ENCODE data around the gene COL4A6.
"Not testable (repeated sequence)": the region's sequence is repeated elsewhere in the genome, so short reads cannot be mapped to it uniquely, and the experiment has no call there.

The COL4A6 gene

GRCh38 chrX:108415891-108416290, 22.3 kb downstream of the COL4A6 start:
- in situ Hi-C loops (cut with MboI; ENCODE audit: low pct_unique_long_range_greater_than_20kb, low sequenced_read_pairs), result no loop called here
- DNase-seq, result no peak

GRCh38 chrX:108415146-108415545, 23.1 kb downstream of the COL4A6 start:
- DNase-seq, result no peak
- in situ Hi-C loops (cut with MboI; ENCODE audit: low pct_unique_long_range_greater_than_20kb, low sequenced_read_pairs), result no loop called here

GRCh38 chrX:108412783-108413182, 25.4 kb downstream of the COL4A6 start:
- no peak for DNase-seq
- in situ Hi-C loops (cut with MboI; ENCODE audit: low pct_unique_long_range_greater_than_20kb, low sequenced_read_pairs), result no loop called here

GRCh38 chrX:108399418-108400165, 38.6 kb downstream of the COL4A6 start:
- in situ Hi-C loops (cut with MboI; ENCODE audit: low pct_unique_long_range_greater_than_20kb, low sequenced_read_pairs), result no loop called here
- no peak for DNase-seq

GRCh38 chrX:108397627-108398391, 40.4 kb downstream of the COL4A6 start:
- in situ Hi-C loops (cut with MboI; ENCODE audit: low pct_unique_long_range_greater_than_20kb, low sequenced_read_pairs), result no loop called here
- DNase-seq, result no peak

GRCh38 chrX:108396986-108397385, 41.2 kb downstream of the COL4A6 start:
- DNase-seq, result no peak
- in situ Hi-C loops (cut with MboI; ENCODE audit: low pct_unique_long_range_greater_than_20kb, low sequenced_read_pairs), result no loop called here

- DNase-seq, result no peak
Observed at GRCh38 chrX:108396188-108396891, 41.9 kb downstream of the COL4A6 start.

GRCh38 chrX:108390976-108391717, 47.1 kb downstream of the COL4A6 start:
- DNase-seq, result not testable (repeated sequence)

More at GRCh38 chrX:108396188-108396891, 41.9 kb downstream of the COL4A6 start:
- in situ Hi-C loops (cut with MboI; ENCODE audit: low pct_unique_long_range_greater_than_20kb, low sequenced_read_pairs), result no loop called here

GRCh38 chrX:108384783-108385182, 53.4 kb downstream of the COL4A6 start:
- no peak for DNase-seq
- in situ Hi-C loops (cut with MboI; ENCODE audit: low pct_unique_long_range_greater_than_20kb, low sequenced_read_pairs), result no loop called here

More at GRCh38 chrX:108390976-108391717, 47.1 kb downstream of the COL4A6 start:
- in situ Hi-C loops (cut with MboI; ENCODE audit: low pct_unique_long_range_greater_than_20kb, low sequenced_read_pairs), result not testable (repeated sequence)

GRCh38 chrX:108380222-108380621, 58.0 kb downstream of the COL4A6 start:
- in situ Hi-C loops (cut with MboI; ENCODE audit: low pct_unique_long_range_greater_than_20kb, low sequenced_read_pairs), result no loop called here
- DNase-seq, result no peak

GRCh38 chrX:108376821-108377220, 61.4 kb downstream of the COL4A6 start:
- in situ Hi-C loops (cut with MboI; ENCODE audit: low pct_unique_long_range_greater_than_20kb, low sequenced_read_pairs), result not testable (repeated sequence)

GRCh38 chrX:108375591-108375990, 62.6 kb downstream of the COL4A6 start:
- DNase-seq; in situ Hi-C loops (cut with MboI; ENCODE audit: low pct_unique_long_range_greater_than_20kb, low sequenced_read_pairs): not testable (repeated sequence)

More at GRCh38 chrX:108376821-108377220, 61.4 kb downstream of the COL4A6 start:
- DNase-seq, result not testable (repeated sequence)

GRCh38 chrX:108366644-108367406, 71.4 kb downstream of the COL4A6 start:
- DNase-seq, result no peak
- in situ Hi-C loops (cut with MboI; ENCODE audit: low pct_unique_long_range_greater_than_20kb, low sequenced_read_pairs), result no loop called here

- in situ Hi-C loops (cut with MboI; ENCODE audit: low pct_unique_long_range_greater_than_20kb, low sequenced_read_pairs), result no loop called here
- no peak for DNase-seq
Observed at GRCh38 chrX:108362026-108362425, 76.2 kb downstream of the COL4A6 start.

GRCh38 chrX:108361316-108361715, 76.9 kb downstream of the COL4A6 start:
- DNase-seq, result no peak

GRCh38 chrX:108359806-108360602, 78.2 kb downstream of the COL4A6 start:
- in situ Hi-C loops (cut with MboI; ENCODE audit: low pct_unique_long_range_greater_than_20kb, low sequenced_read_pairs), result no loop called here
- DNase-seq, result no peak

More at GRCh38 chrX:108361316-108361715, 76.9 kb downstream of the COL4A6 start:
- in situ Hi-C loops (cut with MboI; ENCODE audit: low pct_unique_long_range_greater_than_20kb, low sequenced_read_pairs), result no loop called here

- DNase-seq, result no peak
- in situ Hi-C loops (cut with MboI; ENCODE audit: low pct_unique_long_range_greater_than_20kb, low sequenced_read_pairs), result no loop called here
Observed at GRCh38 chrX:108353452-108353851, 84.8 kb downstream of the COL4A6 start.

GRCh38 chrX:108349210-108349609, 89.0 kb downstream of the COL4A6 start:
- DNase-seq, result no peak
- in situ Hi-C loops (cut with MboI; ENCODE audit: low pct_unique_long_range_greater_than_20kb, low sequenced_read_pairs), result no loop called here
